Suprapubic skin (tissue), 4 donors: Measurements from ENCODE around the gene DDX10. TPM values are rescaled to one million over a fixed set of nuclear protein-coding genes. Genes with fewer than 3 reads are reported as not detected.

ENCODE experiments used
- DNase-seq, 2 donors: peaks; one replicate each; pipeline ENCODE4 v3.0.0-alpha.2; 2019; ENCODE audit warnings: low spot score in 2 of 2
- H3K27ac ChIP-seq: fragments of 200-600 bp; sonication (generic); one replicate; pipeline ENCODE4 v1.5.1; 2019
- H3K27me3 ChIP-seq: fragments of 200-600 bp; sonication (generic); one replicate; pipeline ENCODE4 v1.5.1; 2019
- H3K36me3 ChIP-seq: fragments of 200-600 bp; sonication (generic); one replicate; pipeline ENCODE4 v1.5.1; 2019
- H3K4me1 ChIP-seq: fragments of 200-600 bp; sonication (generic); one replicate; pipeline ENCODE4 v1.5.1; 2019
- H3K4me3 ChIP-seq: fragments of 200-600 bp; sonication (generic); one replicate; pipeline ENCODE4 v1.5.1; 2019; ENCODE audit warnings: mild to moderate bottlenecking
- H3K9me3 ChIP-seq: fragments of 200-600 bp; sonication (generic); one replicate; pipeline ENCODE4 v1.5.1; 2019
- CTCF ChIP-seq, 2 donors: fragments of 200-600 bp in 1 of 2; fragments of 450-650 bp in 1 of 2; sonication (generic) in 1 of 2; IDR thresholded peaks; one replicate each; pipeline ENCODE4 v1.5.1; 2016 to 2019; ENCODE audit warnings: antibody characterized with exemption in 2 of 2, mild to moderate bottlenecking in 1 of 2, moderate library complexity in 1 of 2
- EP300 ChIP-seq: sonication (generic); formaldehyde crosslinking; IDR thresholded peaks from one replicate; pipeline ENCODE4 v1.6.1; 2017; ENCODE audit warnings: antibody characterized with exemption
- POLR2A ChIP-seq, 2 donors: fragments of 450-650 bp; IDR thresholded peaks; one replicate each; pipeline ENCODE4 v1.6.1; 2017; ENCODE audit warnings: antibody characterized with exemption in 2 of 2, mild to moderate bottlenecking in 2 of 2, moderate library complexity in 2 of 2
- POLR2AphosphoS5 ChIP-seq, 3 donors: sonication (generic); formaldehyde crosslinking; IDR thresholded peaks; one replicate each; pipeline ENCODE4 v1.6.1; 2017; ENCODE audit warnings: antibody characterized with exemption in 3 of 3
- WGBS: methylation state at CpG from one replicate; pipeline ENCODE4 v1.1.5; 2018; 5-methylcytosine and 5-hydroxymethylcytosine counted together
- total RNA-seq, 4 donors: library from RNA; depleted of rRNA; stranded (reverse); fragments of >200 nt; gene quantifications; one replicate each; pipeline ENCODE4 v1.1.0, GENCODE V29; 2016

The DDX10 gene
- total RNA-seq, 4 donors from 2014 or later: 21.9 to 30.7 (median 27.2) TPM

- Histone ChIP-seq H3K4me1 (peaks cover 8% of the 10 kb centered on the region), H3K4me3 (no peak overlapping the region), H3K36me3 (no peaks in the 10 kb centered on the region), H3K9me3 (no peaks in the 10 kb centered on the region), H3K27ac (no peak overlapping the region), H3K27me3 (no peaks in the 10 kb centered on the region)
- no peak for TF ChIP-seq CTCF (IDR thresholded peaks at IDR 0.05)
- no peak for TF ChIP-seq EP300
- no peak for TF ChIP-seq POLR2AphosphoS5 (IDR thresholded peaks at IDR 0.05)
- TF ChIP-seq POLR2A (IDR thresholded peaks at IDR 0.05): no peak
- 83% methylated on average over 5 of the region's 5 CpGs for WGBS
- DNase-seq: no peak
These were observed 192.5 kb downstream of the DDX10 start for GRCh38 chr11:108857382-108857781.

GRCh38 chr11:108858622-108859021 is 193.8 kb downstream of the DDX10 start:
- H3K27ac ChIP-seq: no peak overlapping the region
- H3K27me3 ChIP-seq: no peaks in the 10 kb centered on the region
- no peak overlapping the region for H3K4me3 ChIP-seq
- no peak for DNase-seq
- H3K4me1 ChIP-seq: peaks cover 5% of the 10 kb centered on the region
- TF ChIP-seq POLR2AphosphoS5 (IDR thresholded peaks at IDR 0.05): no peak
- H3K9me3 ChIP-seq: no peaks in the 10 kb centered on the region
- 99% methylated on average over 3 of the region's 3 CpGs for whole genome bisulfite sequencing
- no peaks in the 10 kb centered on the region for H3K36me3 ChIP-seq

GRCh38 chr11:108859510-108859909 is 194.6 kb downstream of the DDX10 start:
- no peaks in the 10 kb centered on the region for H3K4me1 ChIP-seq
- H3K4me3 ChIP-seq: no peak overlapping the region
- 91% methylated on average over 1 of the region's 1 CpG for WGBS
- TF ChIP-seq EP300: no peak
- TF ChIP-seq POLR2AphosphoS5 (IDR thresholded peaks at IDR 0.05): no peak
- no peak for TF ChIP-seq CTCF (IDR thresholded peaks at IDR 0.05)
- no peak for TF ChIP-seq POLR2A (IDR thresholded peaks at IDR 0.05)
- DNase-seq: no peak
- H3K27ac ChIP-seq: no peak overlapping the region
- H3K27me3 ChIP-seq: no peaks in the 10 kb centered on the region
- H3K9me3 ChIP-seq: no peaks in the 10 kb centered on the region
- no peaks in the 10 kb centered on the region for H3K36me3 ChIP-seq

GRCh38 chr11:108863528-108863927 is 198.7 kb downstream of the DDX10 start:
- Histone ChIP-seq H3K4me3 (no peak overlapping the region), H3K27me3 (no peaks in the 10 kb centered on the region), H3K4me1 (no peaks in the 10 kb centered on the region), H3K27ac (no peak overlapping the region), H3K36me3 (no peaks in the 10 kb centered on the region), H3K9me3 (no peaks in the 10 kb centered on the region)
- no peak for TF ChIP-seq CTCF (IDR thresholded peaks at IDR 0.05)
- no peak for TF ChIP-seq POLR2A (IDR thresholded peaks at IDR 0.05)
- TF ChIP-seq EP300: no peak
- no peak for TF ChIP-seq POLR2AphosphoS5 (IDR thresholded peaks at IDR 0.05)
- DNase-seq: no peak
- WGBS: 89% methylated on average over 1 of the region's 1 CpG

GRCh38 chr11:108865406-108865805 is 200.5 kb downstream of the DDX10 start:
- Histone ChIP-seq H3K9me3 (no peaks in the 10 kb centered on the region), H3K27ac (no peak overlapping the region), H3K4me1 (no peaks in the 10 kb centered on the region), H3K36me3 (no peaks in the 10 kb centered on the region), H3K27me3 (no peaks in the 10 kb centered on the region), H3K4me3 (no peak overlapping the region)
- no peak for DNase-seq
- TF ChIP-seq POLR2AphosphoS5 (IDR thresholded peaks at IDR 0.05) (no peak), POLR2A (IDR thresholded peaks at IDR 0.05) (no peak), EP300 (no peak), CTCF (IDR thresholded peaks at IDR 0.05) (no peak)
- 96% methylated on average over 5 of the region's 5 CpGs for WGBS

GRCh38 chr11:108866781-108867180 is 201.9 kb downstream of the DDX10 start:
- Histone ChIP-seq H3K4me3 (no peak overlapping the region), H3K9me3 (no peaks in the 10 kb centered on the region), H3K27ac (no peak overlapping the region), H3K36me3 (no peaks in the 10 kb centered on the region), H3K4me1 (no peaks in the 10 kb centered on the region), H3K27me3 (no peaks in the 10 kb centered on the region)
- TF ChIP-seq EP300 (no peak), POLR2A (IDR thresholded peaks at IDR 0.05) (no peak), POLR2AphosphoS5 (IDR thresholded peaks at IDR 0.05) (no peak), CTCF (IDR thresholded peaks at IDR 0.05) (no peak)
- WGBS: 74% methylated on average over 2 of the region's 2 CpGs
- DNase-seq: no peak
